Measurements from ENCODE around the gene NRXN3.

The NRXN3 gene

DNA sequence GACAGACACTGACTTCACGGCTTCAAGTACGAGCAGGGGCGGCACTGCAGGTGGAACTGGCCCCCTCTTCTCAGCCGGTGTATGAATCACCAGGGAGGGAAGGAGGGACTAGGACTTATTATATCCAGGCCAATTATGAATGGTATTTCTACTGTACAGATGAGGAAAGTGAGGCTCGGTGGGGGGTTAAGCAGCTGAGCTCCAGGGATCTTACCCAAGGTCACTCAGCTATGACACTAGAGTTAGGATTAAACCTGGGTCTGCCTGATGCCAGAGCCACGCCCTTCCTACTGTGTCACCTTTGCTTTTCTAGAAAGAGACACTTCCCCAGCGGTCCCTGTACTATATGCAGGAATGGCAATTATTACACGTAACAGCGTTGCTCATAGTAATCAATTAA lies 42.2 kb upstream of the NRXN3 start:
- Histone ChIP-seq H4K20me1 (ENCODE audit: low read depth, low read length) (no peaks in the 10 kb centered on the region), H3K79me2 (ENCODE audit: insufficient read depth, low read length) (no peaks in the 10 kb centered on the region), H3K4me2 (ENCODE audit: low read depth, low read length, poor library complexity, severe bottlenecking) (no peak overlapping the region), H3K4me3 (ENCODE audit: insufficient read depth, low read length, poor library complexity, severe bottlenecking) (no peak overlapping the region), H3F3A (ENCODE audit: insufficient read depth) (no peaks in the 10 kb centered on the region), H3K9me2 (replicated peaks; ENCODE audit: insufficient read depth, low read length) (no peaks in the 10 kb centered on the region), H3K9ac (ENCODE audit: low read length) (no peak overlapping the region), H3K9me3 (ENCODE audit: insufficient read depth, low read length) (no peaks in the 10 kb centered on the region), H2AFZ (ENCODE audit: low read depth, low read length, severe bottlenecking) (no peak overlapping the region), H3K27ac (ENCODE audit: low read depth, low read length) (no peak overlapping the region), H3K27me3 (ENCODE audit: low read length) (no peaks in the 10 kb centered on the region), H3K36me3 (ENCODE audit: low read length) (no peaks in the 10 kb centered on the region)
- TF ChIP-seq EZH2phosphoT487 (conservative IDR thresholded peaks at IDR 0.05; ENCODE audit: low read length) = no peak
- no peak for TF ChIP-seq CTCF (IDR thresholded peaks at IDR 0.05; ENCODE audit: insufficient read depth, low read length, poor library complexity, severe bottlenecking)

DNA sequence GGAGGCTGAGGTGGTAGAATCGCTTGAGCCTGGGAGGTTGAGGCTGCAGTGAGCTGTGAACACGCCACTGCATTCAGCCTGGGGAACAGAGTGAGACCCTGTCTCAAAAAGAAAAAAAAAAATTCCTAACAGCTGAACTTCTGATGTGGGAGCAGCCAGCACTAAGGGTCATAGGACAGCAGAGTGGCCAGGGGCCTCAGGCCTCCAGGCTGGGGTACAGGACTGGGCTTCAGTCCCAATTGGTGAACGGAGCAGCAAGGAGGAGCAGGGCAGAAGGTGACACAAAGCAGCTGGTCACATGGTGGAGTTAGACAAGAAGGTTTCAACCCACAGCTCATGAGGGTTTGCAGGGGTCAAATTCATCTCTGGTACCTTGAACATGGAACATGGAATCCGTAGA lies 40.8 kb upstream of the NRXN3 start:
- no peaks in the 10 kb centered on the region for H3K9me3 ChIP-seq (ENCODE audit: insufficient read depth, low read length)
- H3K79me2 ChIP-seq (ENCODE audit: insufficient read depth, low read length) = no peaks in the 10 kb centered on the region
- TF ChIP-seq CTCF (IDR thresholded peaks at IDR 0.05; ENCODE audit: insufficient read depth, low read length, poor library complexity, severe bottlenecking) (no peak), EZH2phosphoT487 (conservative IDR thresholded peaks at IDR 0.05; ENCODE audit: low read length) (no peak)
- H3K36me3 ChIP-seq (ENCODE audit: low read length) = no peaks in the 10 kb centered on the region
- H3K9me2 ChIP-seq (replicated peaks; ENCODE audit: insufficient read depth, low read length) = no peaks in the 10 kb centered on the region
- H3K9ac ChIP-seq (ENCODE audit: low read length) = no peak overlapping the region
- no peak overlapping the region for H2AFZ ChIP-seq (ENCODE audit: low read depth, low read length, severe bottlenecking)
- no peak overlapping the region for H3K4me3 ChIP-seq (ENCODE audit: insufficient read depth, low read length, poor library complexity, severe bottlenecking)
- no peaks in the 10 kb centered on the region for H4K20me1 ChIP-seq (ENCODE audit: low read depth, low read length)
- no peaks in the 10 kb centered on the region for H3F3A ChIP-seq (ENCODE audit: insufficient read depth)
- H3K27me3 ChIP-seq (ENCODE audit: low read length) = no peaks in the 10 kb centered on the region
- H3K27ac ChIP-seq (ENCODE audit: low read depth, low read length) = no peak overlapping the region
- H3K4me2 ChIP-seq (ENCODE audit: low read depth, low read length, poor library complexity, severe bottlenecking) = no peak overlapping the region

GRCh38 chr14:78130356-78130755 lies 39.8 kb upstream of the NRXN3 start:
- Histone ChIP-seq H3K4me2 (ENCODE audit: low read depth, low read length, poor library complexity, severe bottlenecking) (no peak overlapping the region), H3K9me2 (replicated peaks; ENCODE audit: insufficient read depth, low read length) (no peaks in the 10 kb centered on the region), H3K27me3 (ENCODE audit: low read length) (no peaks in the 10 kb centered on the region), H3K79me2 (ENCODE audit: insufficient read depth, low read length) (no peaks in the 10 kb centered on the region), H3K4me3 (ENCODE audit: insufficient read depth, low read length, poor library complexity, severe bottlenecking) (no peak overlapping the region), H4K20me1 (ENCODE audit: low read depth, low read length) (no peaks in the 10 kb centered on the region), H3F3A (ENCODE audit: insufficient read depth) (no peaks in the 10 kb centered on the region), H3K27ac (ENCODE audit: low read depth, low read length) (no peak overlapping the region), H3K9me3 (ENCODE audit: insufficient read depth, low read length) (no peaks in the 10 kb centered on the region), H2AFZ (ENCODE audit: low read depth, low read length, severe bottlenecking) (no peak overlapping the region), H3K9ac (ENCODE audit: low read length) (no peak overlapping the region), H3K36me3 (ENCODE audit: low read length) (no peaks in the 10 kb centered on the region)
- TF ChIP-seq EZH2phosphoT487 (conservative IDR thresholded peaks at IDR 0.05; ENCODE audit: low read length) (no peak), CTCF (IDR thresholded peaks at IDR 0.05; ENCODE audit: insufficient read depth, low read length, poor library complexity, severe bottlenecking) (no peak)

DNA sequence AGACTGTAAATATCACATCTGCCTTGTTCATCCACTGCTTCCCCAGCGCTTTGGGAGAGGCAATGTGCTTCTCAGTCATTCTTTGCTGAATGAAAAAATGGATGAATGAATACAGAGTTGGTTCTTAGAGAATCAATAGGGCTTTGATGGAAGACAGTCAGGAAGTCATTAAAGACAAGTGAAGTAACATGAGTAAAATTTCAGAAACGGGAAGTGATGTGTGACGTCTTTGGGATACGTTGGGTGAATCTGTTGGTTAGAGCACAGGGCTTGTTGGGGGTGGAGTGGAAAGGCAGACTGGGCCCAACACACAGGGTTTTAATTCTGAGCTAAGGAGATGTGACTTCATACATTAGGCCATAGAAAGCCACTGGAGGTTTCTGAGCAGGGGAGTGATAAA lies 39.0 kb upstream of the NRXN3 start:
- H3K36me3 ChIP-seq (ENCODE audit: low read length) = no peaks in the 10 kb centered on the region
- no peak overlapping the region for H3K9ac ChIP-seq (ENCODE audit: low read length)
- no peak overlapping the region for H3K27ac ChIP-seq (ENCODE audit: low read depth, low read length)
- H3F3A ChIP-seq (ENCODE audit: insufficient read depth) = no peaks in the 10 kb centered on the region
- no peak for TF ChIP-seq CTCF (IDR thresholded peaks at IDR 0.05; ENCODE audit: insufficient read depth, low read length, poor library complexity, severe bottlenecking)
- TF ChIP-seq EZH2phosphoT487 (conservative IDR thresholded peaks at IDR 0.05; ENCODE audit: low read length) = no peak
- no peak overlapping the region for H2AFZ ChIP-seq (ENCODE audit: low read depth, low read length, severe bottlenecking)
- no peak overlapping the region for H3K4me3 ChIP-seq (ENCODE audit: insufficient read depth, low read length, poor library complexity, severe bottlenecking)
- H3K27me3 ChIP-seq (ENCODE audit: low read length) = no peaks in the 10 kb centered on the region
- no peak overlapping the region for H3K4me2 ChIP-seq (ENCODE audit: low read depth, low read length, poor library complexity, severe bottlenecking)
- no peaks in the 10 kb centered on the region for H3K9me3 ChIP-seq (ENCODE audit: insufficient read depth, low read length)
- H4K20me1 ChIP-seq (ENCODE audit: low read depth, low read length) = no peaks in the 10 kb centered on the region
- H3K79me2 ChIP-seq (ENCODE audit: insufficient read depth, low read length) = no peaks in the 10 kb centered on the region
- no peaks in the 10 kb centered on the region for H3K9me2 ChIP-seq (replicated peaks; ENCODE audit: insufficient read depth, low read length)
